Tibial nerve (tissue), 4 donors: Measurements from ENCODE around the gene CCR4.

Source experiments
- EP300 ChIP-seq, 2 donors: sonication (generic); formaldehyde crosslinking; IDR thresholded peaks; one replicate each; pipeline ENCODE4 v1.6.1; 2017; ENCODE audit warnings: antibody characterized with exemption in 2 of 2, mild to moderate bottlenecking in 1 of 2
- POLR2A ChIP-seq, 2 donors: fragments of 450-650 bp; IDR thresholded peaks; one replicate each; pipeline ENCODE4 v1.6.1; 2017; ENCODE audit warnings: antibody characterized with exemption in 2 of 2, mild to moderate bottlenecking in 2 of 2, moderate library complexity in 2 of 2
- TF ChIP-seq, protein P1 (sequence below), 5 experiments: fragments of 200-600 bp in 3 of 5; fragments of 450-650 bp in 2 of 5; sonication (generic) in 3 of 5; IDR thresholded peaks; one replicate each; pipeline ENCODE4 v1.5.1; 2016 to 2019; ENCODE audit warnings: antibody characterized with exemption in 5 of 5, mild to moderate bottlenecking in 3 of 5, moderate library complexity in 2 of 5

DNA sequence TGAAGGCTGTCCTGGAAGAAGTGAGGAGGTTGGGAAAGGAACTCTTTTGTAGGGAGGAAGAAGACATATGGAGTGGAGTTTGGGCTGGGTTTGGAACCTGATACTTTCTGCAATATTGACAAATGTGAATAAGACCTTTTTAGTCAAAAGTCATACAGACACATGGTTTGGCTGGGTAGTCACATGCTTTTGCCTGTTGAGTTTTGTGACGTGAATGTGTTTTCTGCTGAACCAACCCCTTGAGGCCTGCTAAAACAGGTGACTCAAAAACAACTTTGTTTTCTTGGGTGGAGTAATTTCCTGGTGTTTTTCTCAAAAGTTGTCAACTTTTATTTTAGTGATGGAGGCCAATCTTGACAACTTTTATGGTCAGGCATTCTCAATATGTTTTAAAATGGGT is 39.4 kb upstream of the CCR4 start:
- TF ChIP-seq, protein P1, sequence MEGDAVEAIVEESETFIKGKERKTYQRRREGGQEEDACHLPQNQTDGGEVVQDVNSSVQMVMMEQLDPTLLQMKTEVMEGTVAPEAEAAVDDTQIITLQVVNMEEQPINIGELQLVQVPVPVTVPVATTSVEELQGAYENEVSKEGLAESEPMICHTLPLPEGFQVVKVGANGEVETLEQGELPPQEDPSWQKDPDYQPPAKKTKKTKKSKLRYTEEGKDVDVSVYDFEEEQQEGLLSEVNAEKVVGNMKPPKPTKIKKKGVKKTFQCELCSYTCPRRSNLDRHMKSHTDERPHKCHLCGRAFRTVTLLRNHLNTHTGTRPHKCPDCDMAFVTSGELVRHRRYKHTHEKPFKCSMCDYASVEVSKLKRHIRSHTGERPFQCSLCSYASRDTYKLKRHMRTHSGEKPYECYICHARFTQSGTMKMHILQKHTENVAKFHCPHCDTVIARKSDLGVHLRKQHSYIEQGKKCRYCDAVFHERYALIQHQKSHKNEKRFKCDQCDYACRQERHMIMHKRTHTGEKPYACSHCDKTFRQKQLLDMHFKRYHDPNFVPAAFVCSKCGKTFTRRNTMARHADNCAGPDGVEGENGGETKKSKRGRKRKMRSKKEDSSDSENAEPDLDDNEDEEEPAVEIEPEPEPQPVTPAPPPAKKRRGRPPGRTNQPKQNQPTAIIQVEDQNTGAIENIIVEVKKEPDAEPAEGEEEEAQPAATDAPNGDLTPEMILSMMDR (IDR thresholded peaks at IDR 0.05), result no peak
- TF ChIP-seq EP300 (IDR thresholded peaks at IDR 0.05) (no peak), POLR2A (IDR thresholded peaks at IDR 0.05) (no peak)
